22Rv1 (cell line): Measurements from ENCODE around the gene DIS3L.

Experiments
- ZFX ChIP-seq: fragments of 450-650 bp; IDR thresholded peaks from 2 replicates; pipeline ENCODE4 v1.6.1; 2017; ENCODE audit warnings: antibody characterized with exemption, borderline replicate concordance
- TF ChIP-seq, protein P1 (sequence below): fragments of 450-650 bp; IDR thresholded peaks from 2 replicates; pipeline ENCODE4 v1.5.1; 2017; ENCODE audit warnings: mild to moderate bottlenecking

DNA sequence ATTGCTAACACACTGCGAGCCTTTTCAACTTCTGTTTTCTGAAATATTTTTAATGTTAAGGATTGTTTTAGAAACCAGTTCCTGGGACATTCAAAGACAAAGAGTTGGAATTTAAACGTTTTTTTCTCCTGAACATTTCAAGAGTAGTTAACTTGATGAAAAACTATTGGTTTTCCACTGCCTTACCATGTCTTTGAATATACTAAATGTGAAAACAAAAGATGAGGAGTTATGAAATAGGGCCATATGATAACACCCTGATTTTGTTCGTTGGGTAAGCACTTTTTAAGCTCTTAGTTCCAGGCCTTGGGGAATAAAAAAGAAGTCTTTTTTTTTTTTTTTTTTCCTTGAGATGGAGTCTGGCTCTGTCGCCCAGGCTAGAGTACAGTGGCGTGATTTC, 2.8 kb downstream of the DIS3L start:
- TF ChIP-seq, protein P1, sequence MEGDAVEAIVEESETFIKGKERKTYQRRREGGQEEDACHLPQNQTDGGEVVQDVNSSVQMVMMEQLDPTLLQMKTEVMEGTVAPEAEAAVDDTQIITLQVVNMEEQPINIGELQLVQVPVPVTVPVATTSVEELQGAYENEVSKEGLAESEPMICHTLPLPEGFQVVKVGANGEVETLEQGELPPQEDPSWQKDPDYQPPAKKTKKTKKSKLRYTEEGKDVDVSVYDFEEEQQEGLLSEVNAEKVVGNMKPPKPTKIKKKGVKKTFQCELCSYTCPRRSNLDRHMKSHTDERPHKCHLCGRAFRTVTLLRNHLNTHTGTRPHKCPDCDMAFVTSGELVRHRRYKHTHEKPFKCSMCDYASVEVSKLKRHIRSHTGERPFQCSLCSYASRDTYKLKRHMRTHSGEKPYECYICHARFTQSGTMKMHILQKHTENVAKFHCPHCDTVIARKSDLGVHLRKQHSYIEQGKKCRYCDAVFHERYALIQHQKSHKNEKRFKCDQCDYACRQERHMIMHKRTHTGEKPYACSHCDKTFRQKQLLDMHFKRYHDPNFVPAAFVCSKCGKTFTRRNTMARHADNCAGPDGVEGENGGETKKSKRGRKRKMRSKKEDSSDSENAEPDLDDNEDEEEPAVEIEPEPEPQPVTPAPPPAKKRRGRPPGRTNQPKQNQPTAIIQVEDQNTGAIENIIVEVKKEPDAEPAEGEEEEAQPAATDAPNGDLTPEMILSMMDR, result no peak
- TF ChIP-seq ZFX, result no peak
